HG03066 (cell line): ENCODE results near the gene SAMD9L.
"Not testable (repeated sequence)": the region's sequence is repeated elsewhere in the genome, so short reads cannot be mapped to it uniquely, and the experiment has no call there.

Experiments
- ATAC-seq: cut with Tn5 transposase; IDR thresholded peaks from one replicate; pipeline ENCODE4 v1.9.1; 2021; ENCODE audit warnings: low read depth; ENCODE audit not compliant: unreplicated experiment

Gene SAMD9L

GRCh38 chr7:93146472-93147141 lies 1.6 kb downstream of the SAMD9L start:
- ATAC-seq: no peak

GRCh38 chr7:93146036-93146435 lies 2.1 kb downstream of the SAMD9L start:
- ATAC-seq: no peak

- no peak for ATAC-seq
These were observed 2.8 kb downstream of the SAMD9L start for GRCh38 chr7:93145354-93145753.

- ATAC-seq: no peak
These were observed 6.1 kb downstream of the SAMD9L start for GRCh38 chr7:93142127-93142526.

GRCh38 chr7:93140582-93141191 lies 7.5 kb downstream of the SAMD9L start:
- no peak for ATAC-seq

GRCh38 chr7:93138576-93138975 lies 9.6 kb downstream of the SAMD9L start:
- ATAC-seq: no peak

- no peak for ATAC-seq
These were observed 15.2 kb downstream of the SAMD9L start for GRCh38 chr7:93133005-93133404.

GRCh38 chr7:93132216-93132615 lies 16.0 kb downstream of the SAMD9L start:
- no peak for ATAC-seq

- not testable (repeated sequence) for ATAC-seq
These were observed 21.2 kb downstream of the SAMD9L start for GRCh38 chr7:93126954-93127353.

- not testable (repeated sequence) for ATAC-seq
These were observed 24.7 kb downstream of the SAMD9L start for GRCh38 chr7:93123532-93123931.

- ATAC-seq: no peak
These were observed 27.3 kb downstream of the SAMD9L start for GRCh38 chr7:93120592-93121549.

- no peak for ATAC-seq
These were observed 28.8 kb downstream of the SAMD9L start for GRCh38 chr7:93119191-93119905.

- peak; percentile 99 for ATAC-seq
These were observed 30.2 kb downstream of the SAMD9L start, which contains the start of gene SAMD9 for GRCh38 chr7:93117852-93118530. Gene SAMD9, minus strand, starts transcription at chr7:93117979. Its CDS starts 11,882 bp downstream, at chr7:93106097.

GRCh38 chr7:93117327-93117726 lies 30.9 kb downstream of the SAMD9L start:
- no peak for ATAC-seq

GRCh38 chr7:93115796-93116195 lies 32.4 kb downstream of the SAMD9L start:
- ATAC-seq: no peak

- no peak for ATAC-seq
These were observed 40.2 kb downstream of the SAMD9L start for GRCh38 chr7:93108003-93108402.

- no peak for ATAC-seq
These were observed 50.8 kb downstream of the SAMD9L start for GRCh38 chr7:93097388-93097787.

- peak; percentile 66 for ATAC-seq
These were observed 55.3 kb downstream of the SAMD9L start for GRCh38 chr7:93092757-93093370.
